Ishikawa (cell line): ENCODE data around the gene OR51L1.

ENCODE experiments used
- CEBPB ChIP-seq: IDR thresholded peaks from 2 replicates; pipeline ENCODE4 v1.6.1; 2012
- CREB1 ChIP-seq: IDR thresholded peaks from 2 replicates; pipeline ENCODE4 v1.6.1; 2012; ENCODE audit warnings: low read depth
- EGR1 ChIP-seq: IDR thresholded peaks from 2 replicates; pipeline ENCODE4 v1.6.1; 2012
- EP300 ChIP-seq: IDR thresholded peaks from 2 replicates; pipeline ENCODE4 v1.6.1; 2012; ENCODE audit warnings: borderline replicate concordance
- FOXM1 ChIP-seq: IDR thresholded peaks from 2 replicates; pipeline ENCODE4 v1.6.1; 2012; ENCODE audit warnings: low read depth, borderline replicate concordance
- NFIC ChIP-seq: IDR thresholded peaks from 2 replicates; pipeline ENCODE4 v1.6.1; 2012
- RAD21 ChIP-seq: IDR thresholded peaks from 2 replicates; pipeline ENCODE4 v1.6.1; 2012; ENCODE audit warnings: low read depth
- TAF1 ChIP-seq: IDR thresholded peaks from 2 replicates; pipeline ENCODE4 v1.6.1; 2012; ENCODE audit warnings: low read depth, mild to moderate bottlenecking
- TCF12 ChIP-seq: IDR thresholded peaks from 2 replicates; pipeline ENCODE4 v1.6.1; 2012; ENCODE audit warnings: low read depth
- TEAD4 ChIP-seq: IDR thresholded peaks from 2 replicates; pipeline ENCODE4 v1.6.1; 2012
- YY1 ChIP-seq: IDR thresholded peaks from 2 replicates; pipeline ENCODE4 v1.6.1; 2012; ENCODE audit warnings: low read depth
- ZBTB7A ChIP-seq: IDR thresholded peaks from 2 replicates; pipeline ENCODE4 v1.6.1; 2012; ENCODE audit warnings: low read depth
- TF ChIP-seq, protein P1 (sequence below): IDR thresholded peaks from 2 replicates; pipeline ENCODE4 v1.6.1; 2012
- TF ChIP-seq, protein P2 (sequence below): IDR thresholded peaks from 2 replicates; pipeline ENCODE4 v1.6.1; 2012
- TF ChIP-seq, protein P3 (sequence below): IDR thresholded peaks from 2 replicates; pipeline ENCODE4 v1.6.1; 2012; ENCODE audit warnings: low read depth, mild to moderate bottlenecking

OR51L1 gene

DNA sequence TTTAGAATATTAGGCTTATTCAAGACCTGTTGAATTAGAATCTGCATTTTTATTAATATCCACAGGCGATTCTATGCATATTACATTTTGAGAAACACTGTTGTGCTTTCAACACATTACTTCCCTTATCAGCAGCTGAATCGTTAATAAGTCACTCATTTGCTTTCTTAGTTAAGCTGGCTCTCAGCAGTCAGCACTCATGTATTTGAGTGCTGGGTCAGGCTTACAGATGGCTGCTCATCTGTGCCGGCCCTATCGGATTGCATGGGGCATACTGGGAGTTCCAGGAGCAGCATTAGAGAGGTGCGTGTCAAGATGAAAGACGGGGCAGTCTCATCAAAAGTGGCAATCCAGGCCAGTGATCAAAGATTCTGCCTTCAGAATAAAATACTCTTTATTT, 10.8 kb upstream of the OR51L1 start:
- no peak for TF ChIP-seq EGR1
- TF ChIP-seq RAD21: no peak
- no peak for TF ChIP-seq TAF1
- TF ChIP-seq EP300: no peak
- TF ChIP-seq, protein P1, sequence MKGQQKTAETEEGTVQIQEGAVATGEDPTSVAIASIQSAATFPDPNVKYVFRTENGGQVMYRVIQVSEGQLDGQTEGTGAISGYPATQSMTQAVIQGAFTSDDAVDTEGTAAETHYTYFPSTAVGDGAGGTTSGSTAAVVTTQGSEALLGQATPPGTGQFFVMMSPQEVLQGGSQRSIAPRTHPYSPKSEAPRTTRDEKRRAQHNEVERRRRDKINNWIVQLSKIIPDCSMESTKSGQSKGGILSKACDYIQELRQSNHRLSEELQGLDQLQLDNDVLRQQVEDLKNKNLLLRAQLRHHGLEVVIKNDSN: no peak
- TF ChIP-seq CREB1: no peak
- no peak for TF ChIP-seq NFIC
- TF ChIP-seq TEAD4: no peak
- TF ChIP-seq ZBTB7A: no peak
- TF ChIP-seq, protein P2, sequence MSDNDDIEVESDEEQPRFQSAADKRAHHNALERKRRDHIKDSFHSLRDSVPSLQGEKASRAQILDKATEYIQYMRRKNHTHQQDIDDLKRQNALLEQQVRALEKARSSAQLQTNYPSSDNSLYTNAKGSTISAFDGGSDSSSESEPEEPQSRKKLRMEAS: no peak
- TF ChIP-seq YY1: no peak
- TF ChIP-seq TCF12: no peak

DNA sequence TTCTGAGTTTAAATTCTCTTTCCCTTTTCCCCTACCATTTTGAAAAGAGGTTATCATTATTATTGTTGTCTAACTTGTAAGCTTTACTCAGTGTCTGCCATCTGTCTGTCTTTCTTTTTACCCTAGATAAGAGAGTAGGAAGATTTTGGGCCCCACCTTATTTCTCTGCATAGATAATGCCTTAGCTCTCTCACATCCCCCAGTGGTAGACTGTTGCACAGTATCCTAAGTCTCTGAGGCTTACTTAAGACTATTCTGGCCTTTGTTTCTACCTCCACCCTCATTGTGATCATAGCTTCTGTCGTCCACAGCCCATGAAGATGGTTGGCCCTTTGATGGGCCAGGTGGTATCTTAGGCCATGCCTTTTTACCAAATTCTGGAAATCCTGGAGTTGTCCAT, 3.6 kb upstream of the OR51L1 start:
- TF ChIP-seq, protein P1: no peak
- TF ChIP-seq TEAD4: no peak
- no peak for TF ChIP-seq TAF1
- TF ChIP-seq, protein P2: no peak
- TF ChIP-seq RAD21: no peak
- TF ChIP-seq EP300: no peak
- TF ChIP-seq, protein P3, sequence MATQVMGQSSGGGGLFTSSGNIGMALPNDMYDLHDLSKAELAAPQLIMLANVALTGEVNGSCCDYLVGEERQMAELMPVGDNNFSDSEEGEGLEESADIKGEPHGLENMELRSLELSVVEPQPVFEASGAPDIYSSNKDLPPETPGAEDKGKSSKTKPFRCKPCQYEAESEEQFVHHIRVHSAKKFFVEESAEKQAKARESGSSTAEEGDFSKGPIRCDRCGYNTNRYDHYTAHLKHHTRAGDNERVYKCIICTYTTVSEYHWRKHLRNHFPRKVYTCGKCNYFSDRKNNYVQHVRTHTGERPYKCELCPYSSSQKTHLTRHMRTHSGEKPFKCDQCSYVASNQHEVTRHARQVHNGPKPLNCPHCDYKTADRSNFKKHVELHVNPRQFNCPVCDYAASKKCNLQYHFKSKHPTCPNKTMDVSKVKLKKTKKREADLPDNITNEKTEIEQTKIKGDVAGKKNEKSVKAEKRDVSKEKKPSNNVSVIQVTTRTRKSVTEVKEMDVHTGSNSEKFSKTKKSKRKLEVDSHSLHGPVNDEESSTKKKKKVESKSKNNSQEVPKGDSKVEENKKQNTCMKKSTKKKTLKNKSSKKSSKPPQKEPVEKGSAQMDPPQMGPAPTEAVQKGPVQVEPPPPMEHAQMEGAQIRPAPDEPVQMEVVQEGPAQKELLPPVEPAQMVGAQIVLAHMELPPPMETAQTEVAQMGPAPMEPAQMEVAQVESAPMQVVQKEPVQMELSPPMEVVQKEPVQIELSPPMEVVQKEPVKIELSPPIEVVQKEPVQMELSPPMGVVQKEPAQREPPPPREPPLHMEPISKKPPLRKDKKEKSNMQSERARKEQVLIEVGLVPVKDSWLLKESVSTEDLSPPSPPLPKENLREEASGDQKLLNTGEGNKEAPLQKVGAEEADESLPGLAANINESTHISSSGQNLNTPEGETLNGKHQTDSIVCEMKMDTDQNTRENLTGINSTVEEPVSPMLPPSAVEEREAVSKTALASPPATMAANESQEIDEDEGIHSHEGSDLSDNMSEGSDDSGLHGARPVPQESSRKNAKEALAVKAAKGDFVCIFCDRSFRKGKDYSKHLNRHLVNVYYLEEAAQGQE: no peak
- no peak for TF ChIP-seq YY1
- no peak for TF ChIP-seq TCF12
- no peak for TF ChIP-seq FOXM1
- TF ChIP-seq NFIC: no peak
- no peak for TF ChIP-seq EGR1
- no peak for TF ChIP-seq ZBTB7A
- no peak for TF ChIP-seq CREB1
- TF ChIP-seq CEBPB: no peak

DNA sequence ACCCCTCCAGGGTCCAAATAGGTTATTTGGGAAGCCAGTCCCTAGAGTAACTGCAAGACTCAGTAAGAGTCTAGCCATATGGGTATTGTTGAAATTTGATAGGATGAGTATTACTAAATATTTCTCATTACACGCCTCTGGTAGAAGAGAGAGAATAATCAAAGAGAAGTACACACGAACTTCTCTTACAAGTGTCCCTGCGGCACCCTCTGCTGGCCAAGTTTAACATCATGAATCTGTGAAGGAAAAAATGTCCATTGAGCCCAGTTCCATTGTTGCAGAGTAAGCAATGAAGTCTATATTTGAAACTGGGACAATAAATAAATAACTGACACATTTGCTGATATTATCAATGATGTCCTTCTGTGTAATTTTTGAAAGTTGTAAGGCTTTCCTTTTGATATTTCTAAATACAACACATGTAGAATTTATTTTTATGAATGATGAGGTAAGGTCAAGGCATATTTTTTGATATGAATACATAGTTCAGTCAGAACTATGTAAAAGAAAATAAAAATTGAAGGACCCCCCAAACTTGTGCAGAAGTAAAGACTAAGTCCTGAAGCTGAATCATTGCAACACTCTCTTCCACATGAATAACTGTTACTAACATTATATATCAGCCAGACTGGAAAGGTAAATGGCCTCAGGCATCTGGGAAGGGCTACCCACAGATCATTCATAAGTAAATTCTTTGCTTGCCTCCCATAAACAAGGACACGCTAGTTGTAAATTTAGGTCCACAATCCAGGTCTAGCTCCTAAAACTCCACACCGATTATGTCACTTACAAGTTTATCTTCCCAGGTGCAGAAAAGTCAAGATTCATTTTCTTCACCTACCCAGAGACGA, 10.0 kb downstream of the OR51L1 start:
- no peak for TF ChIP-seq TAF1
- peak; percentile 67 for TF ChIP-seq RAD21

DNA sequence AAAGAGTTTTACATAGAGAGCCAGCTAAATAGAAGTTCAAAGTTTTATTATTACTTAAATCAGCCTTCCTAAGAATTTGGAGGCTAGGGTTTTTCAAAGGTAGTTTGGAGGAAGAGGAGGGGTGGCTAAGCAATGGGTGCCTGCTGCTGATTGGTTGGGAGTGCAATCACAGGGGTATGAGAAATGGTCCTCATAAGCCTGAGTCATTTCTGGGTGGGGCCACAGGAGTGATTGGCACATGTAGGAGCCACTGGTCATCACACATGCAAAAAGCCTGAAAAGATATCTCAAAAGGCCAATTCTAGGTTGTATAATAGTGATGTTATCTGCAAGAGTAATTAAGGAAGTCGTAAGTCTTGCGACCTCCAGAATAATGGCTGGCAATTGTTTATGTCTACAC, 12.9 kb downstream of the OR51L1 start:
- TF ChIP-seq TEAD4: no peak
- TF ChIP-seq, protein P1: no peak
- no peak for TF ChIP-seq TAF1
- no peak for TF ChIP-seq EGR1
- no peak for TF ChIP-seq ZBTB7A
- TF ChIP-seq YY1: no peak
- no peak for TF ChIP-seq CEBPB
- TF ChIP-seq CREB1: no peak
- no peak for TF ChIP-seq EP300
- no peak for TF ChIP-seq RAD21
- TF ChIP-seq, protein P2: no peak
- no peak for TF ChIP-seq NFIC
- TF ChIP-seq, protein P3: no peak
- no peak for TF ChIP-seq TCF12
- TF ChIP-seq FOXM1: no peak

DNA sequence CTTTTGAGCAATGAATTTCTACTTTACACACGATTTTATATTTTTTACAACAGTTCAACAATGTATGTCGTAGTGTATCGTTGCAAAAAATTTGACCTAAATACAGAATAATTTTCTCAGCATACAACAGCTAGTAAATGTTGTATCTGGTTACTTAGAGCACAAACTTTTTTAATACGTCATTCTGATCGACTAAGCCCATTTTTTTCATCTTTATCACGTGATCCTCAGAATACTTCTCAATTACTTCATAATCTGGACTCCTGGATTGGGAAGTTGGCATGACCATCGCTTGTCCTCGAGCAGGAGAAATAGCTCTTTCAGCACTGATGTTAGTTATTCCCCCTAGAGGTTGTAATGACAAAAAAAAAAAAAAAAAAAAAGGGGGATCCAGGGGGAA, 16.6 kb downstream of the OR51L1 start:
- TF ChIP-seq, protein P3: no peak
- TF ChIP-seq FOXM1 (no peak), TEAD4 (no peak), CREB1 (no peak), YY1 (no peak), ZBTB7A (no peak), CEBPB (no peak), NFIC (no peak), EP300 (no peak), TCF12 (no peak), RAD21 (no peak), EGR1 (no peak), TAF1 (no peak)
- TF ChIP-seq, protein P1: no peak
- TF ChIP-seq, protein P2: no peak
